Measurements from ENCODE around the gene SUPT7L.

GRCh38 chr2:27680571-27680970, 17.2 kb upstream of the SUPT7L start:
- no peak for TF ChIP-seq CTCF (optimal IDR thresholded peaks at IDR 0.05 in 1 of 3, IDR thresholded peaks at IDR 0.05 in 1 of 3, conservative IDR thresholded peaks at IDR 0.05 in 1 of 3; ENCODE audit: extremely low read depth in 1 of 3, insufficient read depth in 2 of 3, low read length in 3 of 3)
- no peak for TF ChIP-seq EZH2 (IDR thresholded peaks at IDR 0.05; ENCODE audit: low read length)

Measured in keratinocyte (primary cell).